GM23338 (cell line): ENCODE results near the gene RNASEH2A. TPM values are rescaled to one million over a fixed set of nuclear protein-coding genes. Genes with fewer than 3 reads are reported as not detected.
"Not testable (repeated sequence)": the region's sequence is repeated elsewhere in the genome, so short reads cannot be mapped to it uniquely, and the experiment has no call there.

Source experiments
- ATAC-seq: fragments of 200-7000 bp; cut with Tn5 transposase; 3 replicates; pipeline ENCODE4 v1.9.1; 2020
- DNase-seq: peaks from one replicate; pipeline ENCODE4 v3.0.0-alpha.2; 2015; ENCODE audit warnings: low spot score
- H2AFZ ChIP-seq: fragments of 200-600 bp; sonication (generic); 2 replicates; pipeline ENCODE4 v1.8.0; 2016; ENCODE audit warnings: antibody characterized with exemption, mild to moderate bottlenecking, moderate library complexity
- H3F3A ChIP-seq: fragments of 200-600 bp; sonication (generic); replicated peaks from 2 replicates; pipeline ENCODE4 v1.8.0; 2017; ENCODE audit warnings: antibody characterized with exemption, mixed run types, low read depth
- H3K27ac ChIP-seq: fragments of 200-600 bp; sonication (generic); 2 replicates; pipeline ENCODE4 v1.6.1; 2016; ENCODE audit warnings: low read depth
- H3K27me3 ChIP-seq: fragments of 200-600 bp; sonication (generic); 2 replicates; pipeline ENCODE4 v1.8.0; 2016; ENCODE audit warnings: mild to moderate bottlenecking, mixed run types, moderate library complexity; ENCODE audit not compliant: insufficient read depth
- H3K36me3 ChIP-seq: fragments of 200-600 bp; sonication (generic); 2 replicates; pipeline ENCODE4 v1.8.0; 2016; ENCODE audit warnings: mild to moderate bottlenecking; ENCODE audit not compliant: insufficient read depth
- H3K4me1 ChIP-seq: fragments of 200-600 bp; sonication (generic); 2 replicates; pipeline ENCODE4 v1.8.0; 2016; ENCODE audit warnings: mild to moderate bottlenecking, moderate library complexity; ENCODE audit not compliant: insufficient read depth
- H3K4me2 ChIP-seq: fragments of 200-600 bp; sonication (generic); 2 replicates; pipeline ENCODE4 v1.7.1; 2017; ENCODE audit warnings: mixed run types
- H3K4me3 ChIP-seq: fragments of 200-600 bp; sonication (generic); 2 replicates; pipeline ENCODE4 v1.6.1; 2016; ENCODE audit warnings: mixed run types
- H3K79me2 ChIP-seq: fragments of 200-600 bp; sonication (generic); replicated peaks from 2 replicates; pipeline ENCODE4 v1.8.0; 2017; ENCODE audit warnings: mild to moderate bottlenecking; ENCODE audit not compliant: insufficient read depth
- H3K9me2 ChIP-seq: fragments of 200-600 bp; sonication (generic); 2 replicates; pipeline ENCODE4 v1.8.0; 2017; ENCODE audit not compliant: insufficient read depth
- H4K20me1 ChIP-seq: fragments of 200-600 bp; sonication (generic); replicated peaks from 2 replicates; pipeline ENCODE4 v1.8.0; 2017; ENCODE audit warnings: mild to moderate bottlenecking; ENCODE audit not compliant: insufficient read depth
- H3K27ac Mint-ChIP-seq: 2 replicates; pipeline ENCODE4 v1.8.0; 2020; ENCODE audit warnings: inconsistent platforms, mild to moderate bottlenecking, moderate library complexity, mixed read lengths
- H3K27me3 Mint-ChIP-seq: 3 replicates; pipeline ENCODE4 v1.8.0; 2022; ENCODE audit warnings: low read depth, mild to moderate bottlenecking, moderate library complexity, mixed read lengths, inconsistent platforms; ENCODE audit not compliant: insufficient read depth, poor library complexity
- H3K36me3 Mint-ChIP-seq: 3 replicates; pipeline ENCODE4 v1.8.0; 2021; ENCODE audit warnings: low read depth, mild to moderate bottlenecking, inconsistent platforms, moderate library complexity, mixed read lengths
- H3K4me1 Mint-ChIP-seq: 3 replicates; pipeline ENCODE4 v1.8.0; 2020; ENCODE audit warnings: mild to moderate bottlenecking, inconsistent platforms, mixed read lengths
- H3K4me3 Mint-ChIP-seq: 3 replicates; pipeline ENCODE4 v1.8.0; 2021; ENCODE audit warnings: moderate library complexity, mild to moderate bottlenecking, inconsistent platforms, mixed read lengths
- H3K9me3 Mint-ChIP-seq: 3 replicates; pipeline ENCODE4 v1.8.0; 2020; ENCODE audit warnings: moderate library complexity, mild to moderate bottlenecking, inconsistent platforms, mixed read lengths
- CREB1 ChIP-seq: fragments of 250-450 bp; sonication (Bioruptor Pico); IDR thresholded peaks from 2 replicates; pipeline ENCODE4 v1.5.0; 2020; ENCODE audit warnings: low read depth, mild to moderate bottlenecking, moderate library complexity
- EZH2 ChIP-seq: fragments of 200-600 bp; sonication (generic); IDR thresholded peaks from one replicate; pipeline ENCODE4 v1.8.0; 2017; ENCODE audit warnings: antibody characterized with exemption, mild to moderate bottlenecking, low read depth; ENCODE audit not compliant: unreplicated experiment
- EZH2phosphoT487 ChIP-seq: fragments of 200-600 bp; sonication (generic); IDR thresholded peaks from one replicate; pipeline ENCODE4 v1.8.1; 2018; ENCODE audit warnings: antibody characterized with exemption; ENCODE audit not compliant: unreplicated experiment
- JUNB ChIP-seq: IDR thresholded peaks from one replicate; pipeline ENCODE4 v1.6.1; 2016; ENCODE audit warnings: antibody characterized with exemption; ENCODE audit not compliant: unreplicated experiment
- NANOG ChIP-seq: IDR thresholded peaks from 2 replicates; pipeline ENCODE4 v1.6.1; 2016; ENCODE audit warnings: antibody characterized with exemption, borderline replicate concordance
- POLR2AphosphoS5 ChIP-seq: IDR thresholded peaks from 2 replicates; pipeline ENCODE4 v1.6.1; 2016; ENCODE audit warnings: antibody characterized with exemption, low read depth
- STAT1 ChIP-seq: IDR thresholded peaks from one replicate; pipeline ENCODE4 v1.6.1; 2016; ENCODE audit warnings: antibody characterized with exemption; ENCODE audit not compliant: unreplicated experiment
- ZNF114 ChIP-seq: fragments of 250-450 bp; sonication (Bioruptor Pico); IDR thresholded peaks from 2 replicates; pipeline ENCODE4 v1.5.0; 2020; ENCODE audit warnings: mild to moderate bottlenecking, moderate library complexity
- ZNF331 ChIP-seq: fragments of 250-450 bp; sonication (Bioruptor Pico); IDR thresholded peaks from 2 replicates; pipeline ENCODE4 v1.5.0; 2020; ENCODE audit warnings: low read depth, mild to moderate bottlenecking, moderate library complexity
- polyA plus RNA-seq: library from polyadenylated mRNA; unstranded; fragments of >200 nt; fragmentation: Nextera tagmentation; extraction: Ambion mirVana; gene quantifications from 2 replicates; pipeline ENCODE4 v1.2.1, GENCODE V29; 2016
- total RNA-seq: library from RNA; depleted of rRNA; stranded (reverse); fragments of >200 nt; shearing (Covaris generic); gene quantifications from 2 replicates; pipeline ENCODE4 v1.2.3, GENCODE V29; 2014
- TF ChIP-seq, protein P1 (sequence below): IDR thresholded peaks from one replicate; pipeline ENCODE4 v1.6.1; 2018; ENCODE audit warnings: antibody characterized with exemption; ENCODE audit not compliant: unreplicated experiment

RNASEH2A gene
- total and polyA plus RNA-seq, 2 experiments from 2014 or later = 39.4 to 68.2 TPM

DNA sequence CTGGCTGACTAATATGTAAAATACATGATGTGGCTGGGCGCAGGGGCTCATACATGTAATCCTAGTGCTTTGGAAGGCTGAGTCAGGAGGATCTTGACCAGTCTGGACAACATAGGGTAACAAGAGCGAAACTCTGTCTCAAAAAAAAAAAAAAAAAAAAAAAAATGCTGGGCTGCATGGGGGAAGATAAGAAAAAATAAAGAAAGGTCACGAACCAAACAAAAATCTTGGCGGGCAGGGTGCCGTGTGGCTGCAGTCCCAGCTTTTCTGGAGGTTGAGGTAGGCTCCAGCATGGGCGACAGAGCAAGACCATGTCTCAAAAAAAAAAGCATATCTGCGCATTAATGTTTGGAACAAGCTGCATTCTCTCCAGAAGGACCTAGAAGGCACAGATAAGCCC is 8.7 kb downstream of the RNASEH2A start (continued):
- TF ChIP-seq NANOG = no peak
- TF ChIP-seq POLR2AphosphoS5 = no peak
- TF ChIP-seq EZH2 = no peak
- no peak for TF ChIP-seq CREB1 (CRISPR knock-in tag)
- no peak for TF ChIP-seq ZNF114
- TF ChIP-seq STAT1 = no peak
- TF ChIP-seq EZH2phosphoT487 = no peak
- TF ChIP-seq ZNF331 (CRISPR knock-in tag) = no peak

DNA sequence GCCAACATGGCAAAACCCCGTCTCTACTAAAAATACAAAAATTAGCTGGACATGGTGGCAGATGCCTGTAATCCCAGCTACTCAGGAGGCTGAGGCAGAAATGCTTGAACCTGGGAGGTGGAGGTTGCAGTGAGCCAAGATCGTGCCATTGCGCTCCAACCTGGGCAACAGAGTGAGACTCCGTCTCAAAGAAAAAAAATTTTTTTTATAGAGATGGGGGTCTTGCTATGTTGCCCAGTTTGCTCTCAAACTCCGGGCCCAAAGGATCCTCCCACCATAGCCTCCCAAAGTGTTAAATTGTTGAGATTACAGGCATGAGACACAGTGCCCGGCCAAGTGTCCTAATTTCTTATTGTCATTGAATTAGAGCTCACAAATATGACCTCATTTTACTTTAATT is 10.8 kb downstream of the RNASEH2A start:
- Mint-ChIP-seq H3K27me3 (peaks cover 12% of the 10 kb centered on the region), H3K36me3 (peaks cover 34% of the 10 kb centered on the region)
- not testable (repeated sequence) for H3K4me1 Mint-ChIP-seq, H3K9me3 Mint-ChIP-seq, DNase-seq, H3K27me3 ChIP-seq, H2AFZ ChIP-seq, H3K4me2 ChIP-seq, H3K27ac ChIP-seq, H3K4me3 Mint-ChIP-seq, H3K27ac Mint-ChIP-seq, H4K20me1 ChIP-seq, H3K79me2 ChIP-seq, H3K9me2 ChIP-seq, ATAC-seq, H3K4me3 ChIP-seq, H3F3A ChIP-seq, H3K4me1 ChIP-seq
- peaks cover 11% of the 10 kb centered on the region; the same call in 1 of the 2 replicates for H3K36me3 ChIP-seq

DNA sequence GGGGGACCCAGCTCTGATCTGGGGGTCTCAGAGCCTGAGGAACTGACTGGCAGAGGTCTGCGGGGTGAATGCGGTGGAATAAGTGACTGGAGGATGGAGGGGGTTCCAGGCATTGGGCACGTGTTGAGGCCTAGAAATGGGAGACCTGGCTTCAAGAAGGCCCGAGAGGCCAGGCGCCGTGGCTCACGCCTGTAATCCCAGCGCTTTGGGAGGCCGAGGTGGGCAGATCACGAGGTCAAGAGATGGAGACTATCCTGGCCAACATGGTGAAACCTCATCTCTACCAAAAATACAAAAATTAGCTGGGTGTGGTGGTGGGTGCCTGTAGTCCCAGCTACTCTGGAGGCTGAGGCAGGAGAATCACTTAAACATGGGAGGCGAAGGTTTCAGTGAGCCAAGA is 11.4 kb downstream of the RNASEH2A start:
- not testable (repeated sequence) for H3K4me3 ChIP-seq, ATAC-seq, H3K27ac Mint-ChIP-seq

DNA sequence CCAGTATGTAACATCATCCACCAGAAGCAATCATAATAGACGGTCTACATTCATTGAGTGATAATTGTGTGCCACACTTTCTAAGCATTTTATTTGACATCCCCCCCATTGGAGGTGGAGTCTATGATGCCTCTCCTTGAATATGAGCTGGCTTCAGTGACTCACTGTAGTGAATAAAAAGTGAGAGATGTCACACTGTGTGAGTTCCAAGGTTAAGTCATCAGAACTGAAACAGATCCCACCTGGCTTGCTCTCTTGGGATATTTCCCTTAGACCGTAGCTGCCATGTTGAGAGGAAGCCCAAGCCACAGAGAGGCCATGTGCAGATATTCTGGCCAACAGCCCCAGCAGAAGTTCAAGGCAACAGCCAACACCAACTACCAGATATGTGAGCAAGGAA is 15.4 kb downstream of the RNASEH2A start:
- Histone ChIP-seq H3K9me2 (no peaks in the 10 kb centered on the region), H2AFZ (no peak overlapping the region), H3K36me3 (no peaks in the 10 kb centered on the region), H4K20me1 (no peaks in the 10 kb centered on the region), H3K27ac (no peak overlapping the region), H3K4me3 (no peak overlapping the region), H3K4me1 (peaks cover 4% of the 10 kb centered on the region; the same call in 1 of the 2 replicates), H3K27me3 (no peaks in the 10 kb centered on the region), H3K4me2 (no peak overlapping the region), H3F3A (peaks cover 17% of the 10 kb centered on the region; the same call in 1 of the 2 replicates), H3K79me2 (no peaks in the 10 kb centered on the region)
- peaks cover 18% of the 10 kb centered on the region for H3K27me3 Mint-ChIP-seq
- no peak for DNase-seq
- H3K36me3 Mint-ChIP-seq = peaks cover 3% of the 10 kb centered on the region; the same call in 1 of the 3 replicates
- no peak for ATAC-seq
- H3K4me3 Mint-ChIP-seq = no peak overlapping the region
- no peaks in the 10 kb centered on the region; the same call in 2 of the 3 replicates for H3K9me3 Mint-ChIP-seq
- no peak overlapping the region for H3K27ac Mint-ChIP-seq
- H3K4me1 Mint-ChIP-seq = peaks cover 9% of the 10 kb centered on the region; the same call in 2 of the 3 replicates
- TF ChIP-seq EZH2 = no peak
- no peak for TF ChIP-seq EZH2phosphoT487
- no peak for TF ChIP-seq CREB1 (CRISPR knock-in tag)
- TF ChIP-seq, protein P1, sequence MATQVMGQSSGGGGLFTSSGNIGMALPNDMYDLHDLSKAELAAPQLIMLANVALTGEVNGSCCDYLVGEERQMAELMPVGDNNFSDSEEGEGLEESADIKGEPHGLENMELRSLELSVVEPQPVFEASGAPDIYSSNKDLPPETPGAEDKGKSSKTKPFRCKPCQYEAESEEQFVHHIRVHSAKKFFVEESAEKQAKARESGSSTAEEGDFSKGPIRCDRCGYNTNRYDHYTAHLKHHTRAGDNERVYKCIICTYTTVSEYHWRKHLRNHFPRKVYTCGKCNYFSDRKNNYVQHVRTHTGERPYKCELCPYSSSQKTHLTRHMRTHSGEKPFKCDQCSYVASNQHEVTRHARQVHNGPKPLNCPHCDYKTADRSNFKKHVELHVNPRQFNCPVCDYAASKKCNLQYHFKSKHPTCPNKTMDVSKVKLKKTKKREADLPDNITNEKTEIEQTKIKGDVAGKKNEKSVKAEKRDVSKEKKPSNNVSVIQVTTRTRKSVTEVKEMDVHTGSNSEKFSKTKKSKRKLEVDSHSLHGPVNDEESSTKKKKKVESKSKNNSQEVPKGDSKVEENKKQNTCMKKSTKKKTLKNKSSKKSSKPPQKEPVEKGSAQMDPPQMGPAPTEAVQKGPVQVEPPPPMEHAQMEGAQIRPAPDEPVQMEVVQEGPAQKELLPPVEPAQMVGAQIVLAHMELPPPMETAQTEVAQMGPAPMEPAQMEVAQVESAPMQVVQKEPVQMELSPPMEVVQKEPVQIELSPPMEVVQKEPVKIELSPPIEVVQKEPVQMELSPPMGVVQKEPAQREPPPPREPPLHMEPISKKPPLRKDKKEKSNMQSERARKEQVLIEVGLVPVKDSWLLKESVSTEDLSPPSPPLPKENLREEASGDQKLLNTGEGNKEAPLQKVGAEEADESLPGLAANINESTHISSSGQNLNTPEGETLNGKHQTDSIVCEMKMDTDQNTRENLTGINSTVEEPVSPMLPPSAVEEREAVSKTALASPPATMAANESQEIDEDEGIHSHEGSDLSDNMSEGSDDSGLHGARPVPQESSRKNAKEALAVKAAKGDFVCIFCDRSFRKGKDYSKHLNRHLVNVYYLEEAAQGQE = no peak
- no peak for TF ChIP-seq JUNB

More for the DNA sequence above, 11.4 kb downstream of the RNASEH2A start:
- not testable (repeated sequence) for H3K4me1 ChIP-seq, H4K20me1 ChIP-seq, H2AFZ ChIP-seq, H3K79me2 ChIP-seq, DNase-seq, H3K27ac ChIP-seq, H3K27me3 ChIP-seq, H3F3A ChIP-seq, H3K4me3 Mint-ChIP-seq, H3K4me1 Mint-ChIP-seq, H3K4me2 ChIP-seq, H3K9me2 ChIP-seq, H3K9me3 Mint-ChIP-seq
- Mint-ChIP-seq H3K27me3 (peaks cover 12% of the 10 kb centered on the region), H3K36me3 (peaks cover 29% of the 10 kb centered on the region)
- H3K36me3 ChIP-seq = peaks cover 11% of the 10 kb centered on the region; the same call in 1 of the 2 replicates
